Heart right ventricle (tissue), 16 donors: ENCODE measurements around the gene RCN1. TPM values are rescaled to one million over a fixed set of nuclear protein-coding genes. Genes with fewer than 3 reads are reported as not detected.
A peak's percentile ranks its signal among the peaks of the same experiment; 100 is the strongest.

ENCODE experiments used
- ATAC-seq, 8 donors: fragments of 200-7000 bp; cut with Tn5 transposase; one replicate each; pipeline ENCODE4 v1.9.1; 2020; ENCODE audit warnings: mild to moderate bottlenecking in 8 of 8, moderate library complexity in 8 of 8, moderate number of reproducible peaks in 1 of 8
- DNase-seq, 2 donors: peaks; one replicate each; pipeline ENCODE4 v3.0.0-alpha.2; 2020
- H3K27ac ChIP-seq, 10 donors: fragments of 200-600 bp; sonication (generic) in 2 of 10; one replicate each; pipeline versions ENCODE4 v1.5.0 to v1.8.0; 2020 to 2022; ENCODE audit warnings: mild to moderate bottlenecking in 3 of 10
- H3K27me3 ChIP-seq, 7 donors: fragments of 200-600 bp; one replicate each; pipeline ENCODE4 v1.8.0; 2021 to 2022; ENCODE audit warnings: mild to moderate bottlenecking in 2 of 7
- H3K36me3 ChIP-seq, 9 donors: fragments of 200-600 bp; sonication (generic) in 1 of 9; one replicate each; pipeline versions ENCODE4 v1.5.0 to v1.8.0; 2020 to 2022; ENCODE audit warnings: mild to moderate bottlenecking in 2 of 9
- H3K4me1 ChIP-seq, 9 donors: fragments of 200-600 bp; sonication (generic) in 1 of 9; one replicate each; pipeline versions ENCODE4 v1.5.0 to v1.8.0; 2020 to 2022; ENCODE audit warnings: mild to moderate bottlenecking in 4 of 9
- H3K4me3 ChIP-seq, 10 donors: fragments of 200-600 bp; sonication (generic) in 2 of 10; one replicate each; pipeline versions ENCODE4 v1.5.0 to v1.8.0; 2020 to 2022; ENCODE audit warnings: mild to moderate bottlenecking in 7 of 10, moderate library complexity in 2 of 10
- H3K9me3 ChIP-seq, 11 donors: fragments of 200-600 bp in 10 of 11; sonication (generic) in 2 of 11; one replicate each; pipeline versions ENCODE4 v1.5.0 to v1.8.0; 2013 to 2022; ENCODE audit warnings: mild to moderate bottlenecking in 2 of 11, control low read depth in 1 of 11, moderate library complexity in 1 of 11
- CTCF ChIP-seq, 9 donors: fragments of 200-600 bp; sonication (generic) in 2 of 9; IDR thresholded peaks; one replicate each; pipeline versions ENCODE4 v1.5.0 to v1.8.0; 2021 to 2022; ENCODE audit warnings: antibody characterized with exemption in 9 of 9, mild to moderate bottlenecking in 5 of 9, moderate library complexity in 1 of 9
- WGBS, 2 donors: extraction: QIAGEN DNeasy Blood & Tissue Kit; methylation state at CpG; one replicate each; pipeline ENCODE4 v1.1.7; 2013; ENCODE audit warnings: inconsistent platforms in 1 of 2; 5-methylcytosine and 5-hydroxymethylcytosine counted together
- intact Hi-C, 10 donors: fragments of 100-400 bp; cut with DNase I; formaldehyde crosslinking; loops; one replicate each; pipeline versions ENCODE4 v1.11.1 to v1.14.2; 2022
- long read RNA-seq, 3 donors: library from polyadenylated mRNA; unstranded; transcript quantifications; one replicate each; pipeline ENCODE4 v2.0.0, GENCODE V29; 2020 to 2021
- polyA plus RNA-seq, 2 donors: library from polyadenylated mRNA; stranded (reverse); fragments of 200-250 nt; gene quantifications; one replicate each; pipeline ENCODE4 v1.2.3, GENCODE V29; 2013
- total RNA-seq, 10 donors: library from RNA; stranded (reverse); fragmentation: NEBNext Ultra II Directional in 3 of 10; extraction: Animal tissue kit (Norgen Biotek cat#: 25700) in 3 of 10; gene quantifications; one replicate each; pipeline versions ENCODE4 v1.2.1 to v1.2.4, GENCODE V29; 2021 to 2023
- donor health status: Arrhythmogenic right ventricular cardiomyopathy.
- donor health status: ischemic (EF 13 %, LVEDD 7.1; RV severe dilation, severe dysfunction).
- donor health status: healthy with polysubstance abuse.
- donor health status: DM: no; HTN: yes; CAD: no.
- donor health status: DM: no; HTN: no; CAD: no.
- donor health status: ischemic (EF 25% LVEDD 6.9; RV normal size, moderate dysfunction).
- donor health status: ischemic (EF 25% LVEDD 5.7; RV mildly dilated, moderate dysfunction).
- donor health status: healthy.
- donor health status: DM: yes; HTN: yes; CAD: no.
- donor health status: Ischemic cardiomyopathy.
- donor health status: ischemic (EF 35%, LVEDD 5.7; RV mildly dilated, moderate dysfunction).
- donor health status: nonischemic (EF 11% LVEDD 7.7; RV severe dilation, severe dysfunction).
- donor health status: DM: yes; HTN: yes; CAD: no.
- donor health status: PGD.
- donor health status: ischemic (EF 29% LVEDD 5.4; RV normal size, mild dysfunction).
- donor health status: nonischemic (EF 23%, LVEDD 6.1; RV moderate dilation, normal function).

The RCN1 gene
- total RNA-seq: 10 to 100 TPM in 9 of 10 donors, 1 to 10 TPM in 1; 9.7 to 60.4 (median 19.2) TPM
- polyA plus RNA-seq: 10 to 100 TPM; 41.4 to 45.6 TPM
- long read RNA-seq, donor 1, transcript RCN1-201 (6 exons, 2,572 nt): major isoform, 43 of 45 reads
- long read RNA-seq, donor 1, partial matches to known transcripts: 0 of 45 reads
- long read RNA-seq, donor 1, other reads (novel, unspliced or antisense): 1 of 45 reads
- long read RNA-seq, donor 2, transcript RCN1-201 (6 exons, 2,572 nt): major isoform, 45 of 47 reads
- long read RNA-seq, donor 2, partial matches to known transcripts: 0 of 47 reads
- long read RNA-seq, donor 2, other reads (novel, unspliced or antisense): 2 of 47 reads
- long read RNA-seq, donor 3, transcript RCN1-201 (6 exons, 2,572 nt): major isoform, 143 of 148 reads
- long read RNA-seq, donor 3, partial matches to known transcripts: 0 of 148 reads
- long read RNA-seq, donor 3, other reads (novel, unspliced or antisense): 0 of 148 reads

DNA sequence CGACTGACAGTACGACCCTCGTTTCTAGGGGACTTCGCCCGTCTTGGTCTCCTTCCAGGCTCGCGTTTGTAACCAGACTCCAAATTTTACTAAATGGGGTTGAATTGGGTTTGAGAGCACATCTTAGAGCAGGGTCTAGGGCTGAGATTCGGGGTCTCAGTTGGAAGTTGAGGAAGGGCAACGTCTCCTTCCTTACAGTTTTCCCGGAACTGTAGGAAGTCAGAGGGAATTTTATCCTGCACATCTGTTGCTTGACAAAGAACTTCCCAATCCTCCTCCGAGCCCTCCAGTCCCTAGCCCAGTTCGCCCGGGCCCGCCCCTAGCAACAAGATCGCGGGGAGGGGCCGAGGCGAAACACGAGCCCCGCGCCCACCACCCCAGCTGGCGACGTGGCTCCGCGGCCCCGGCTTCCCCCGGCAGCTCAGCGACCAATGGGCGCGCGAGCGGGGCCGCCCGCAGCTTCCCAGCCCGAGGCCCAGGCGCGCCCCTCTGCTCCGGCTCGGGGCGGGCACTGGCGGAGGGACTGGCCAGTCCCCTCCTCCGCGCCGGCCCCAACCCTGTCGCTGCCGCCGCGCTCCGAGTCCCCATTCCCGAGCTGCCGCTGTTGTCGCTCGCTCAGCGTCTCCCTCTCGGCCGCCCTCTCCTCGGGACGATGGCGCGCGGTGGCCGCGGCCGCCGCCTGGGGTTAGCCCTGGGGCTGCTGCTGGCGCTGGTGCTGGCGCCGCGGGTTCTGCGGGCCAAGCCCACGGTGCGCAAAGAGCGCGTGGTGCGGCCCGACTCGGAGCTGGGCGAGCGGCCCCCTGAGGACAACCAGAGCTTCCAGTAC, at the start of gene RCN1:
TSS of gene RCN1 (plus strand) at position 530 of the 826 bp plus-strand sequence. CDS start at position 653, 123 bp downstream.
- H3K4me3 ChIP-seq: peak within 1 kb of the TSS; percentile 58 to 94 (median 79)
- H3K4me1 ChIP-seq: peaks cover 5 to 54% (median 37%) of the 10 kb centered on the region in 9 donors
- no peaks in the 10 kb centered on the region for H3K36me3 ChIP-seq
- 5 to 6% methylated on average over 65 of the region's 79 CpGs for WGBS, 2 donors
- no peaks in the 10 kb centered on the region for H3K9me3 ChIP-seq
- H3K27ac ChIP-seq: peak within 1 kb of the TSS; percentile 49 to 96 (median 90)
- intact Hi-C loops: loop anchor here in 1 of 10 donors (2.0 to 5.0 kb wide), 2 partner anchors 62 to 82 kb away; no protein-coding TSS in a partner anchor
- peak; percentile 66 to 74 for DNase-seq
- peak; percentile 86 to 95 (median 90) for ATAC-seq
- no peaks in the 10 kb centered on the region for H3K27me3 ChIP-seq
- TF ChIP-seq CTCF (IDR thresholded peaks at IDR 0.05): peak in 1 of 9 donors; percentile 3

GRCh38 chr11:32043737-32044136, 47.1 kb upstream of the RCN1 start:
- Histone ChIP-seq H3K36me3 (no peaks in the 10 kb centered on the region), H3K4me1 (no peaks in the 10 kb centered on the region), H3K9me3 (no peaks in the 10 kb centered on the region), H3K27ac (no peak overlapping the region), H3K4me3 (no peak overlapping the region), H3K27me3 (peaks cover 0 to 20% (median 17%) of the 10 kb centered on the region in 7 donors)
- 67 to 80% methylated on average over 1 of the region's 1 CpG for WGBS, 2 donors
- TF ChIP-seq CTCF (IDR thresholded peaks at IDR 0.05): no peak
- no peak for DNase-seq
- intact Hi-C loops: no loop called here
- no peak for ATAC-seq

GRCh38 chr11:32044158-32044863, 46.6 kb upstream of the RCN1 start:
- DNase-seq (no peak), ATAC-seq (no peak)
- H3K27ac ChIP-seq: no peak overlapping the region
- H3K4me1 ChIP-seq: no peaks in the 10 kb centered on the region
- H3K27me3 ChIP-seq: peaks cover 0 to 19% (median 14%) of the 10 kb centered on the region in 7 donors
- H3K9me3 ChIP-seq: no peaks in the 10 kb centered on the region
- 69 to 72% methylated on average over 4 of the region's 4 CpGs for WGBS, 2 donors
- H3K4me3 ChIP-seq: no peak overlapping the region
- no peaks in the 10 kb centered on the region for H3K36me3 ChIP-seq
- TF ChIP-seq CTCF (IDR thresholded peaks at IDR 0.05): no peak
- intact Hi-C loops: no loop called here

DNA sequence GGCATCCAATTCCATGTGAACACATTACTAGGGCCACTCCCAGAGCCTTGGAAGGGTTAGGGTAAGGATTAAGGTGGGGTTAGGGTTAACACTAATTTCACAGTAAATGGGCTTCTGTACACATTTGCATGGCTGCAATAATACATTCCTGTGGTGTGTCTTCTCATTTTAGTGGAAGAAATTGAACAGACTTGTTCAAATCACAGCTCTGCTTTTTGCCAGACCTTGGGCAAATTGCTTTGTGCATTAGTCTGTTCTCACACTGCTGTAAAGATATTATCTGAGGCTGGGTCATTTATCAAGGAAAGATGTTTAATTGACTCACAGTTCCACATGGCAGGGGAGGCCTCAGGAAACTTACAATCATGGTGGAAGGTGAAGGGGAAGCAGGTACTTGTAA, 45.4 kb upstream of the RCN1 start:
- no peak for DNase-seq
- intact Hi-C loops: no loop called here

More for the DNA sequence above, 45.4 kb upstream of the RCN1 start:
- no peak for ATAC-seq
- Histone ChIP-seq H3K27ac (no peak overlapping the region), H3K27me3 (peaks cover 0 to 15% (median 10%) of the 10 kb centered on the region in 7 donors), H3K9me3 (no peaks in the 10 kb centered on the region), H3K36me3 (no peaks in the 10 kb centered on the region), H3K4me1 (no peaks in the 10 kb centered on the region), H3K4me3 (no peak overlapping the region)
- TF ChIP-seq CTCF (IDR thresholded peaks at IDR 0.05): no peak
